Activated naive CD4-positive, alpha-beta T cell treated with anti-CD3 and anti-CD28 coated beads for 36 hours (primary cell): Measurements from ENCODE around the gene GLI2. TPM values are rescaled to one million over a fixed set of nuclear protein-coding genes. Genes with fewer than 3 reads are reported as not detected.

Experiments
- CTCF ChIA-PET: fragments of 350-600 bp; sonication (Branson Sonifier 250); formaldehyde crosslinking; loops from one replicate; lab custom pipeline; 2021; ENCODE audit warnings: antibody characterized with exemption; lab: Charles Lee
- DNase-seq: peaks from one replicate; pipeline ENCODE4 v3.0.0-alpha.2; 2020
- H3K27ac Mint-ChIP-seq: one replicate; pipeline ENCODE4 v1.8.0; 2021; ENCODE audit warnings: mild to moderate bottlenecking, mixed read lengths
- H3K27me3 Mint-ChIP-seq: one replicate; pipeline ENCODE4 v1.8.0; 2021; ENCODE audit warnings: low read depth, mixed read lengths
- H3K36me3 Mint-ChIP-seq: one replicate; pipeline ENCODE4 v1.8.0; 2021; ENCODE audit warnings: low read depth, mixed read lengths
- H3K4me1 Mint-ChIP-seq: one replicate; pipeline ENCODE4 v1.8.0; 2021; ENCODE audit warnings: low read depth, mixed read lengths
- H3K4me3 Mint-ChIP-seq: one replicate; pipeline ENCODE4 v1.8.0; 2021; ENCODE audit warnings: mild to moderate bottlenecking, moderate library complexity, mixed read lengths
- H3K9me3 Mint-ChIP-seq: one replicate; pipeline ENCODE4 v1.8.0; 2021; ENCODE audit warnings: mixed read lengths
- intact Hi-C: fragments of 100-400 bp; cut with micrococcal nuclease; formaldehyde crosslinking; loops from one replicate; pipeline ENCODE4 v1.15.1; 2023
- total RNA-seq, 2 experiments: library from RNA; stranded (reverse); gene quantifications; one replicate each; pipeline ENCODE4 v1.2.3, GENCODE V29; 2021

The GLI2 gene
- total RNA-seq, 2 experiments from 2014 or later, result not detected

DNA sequence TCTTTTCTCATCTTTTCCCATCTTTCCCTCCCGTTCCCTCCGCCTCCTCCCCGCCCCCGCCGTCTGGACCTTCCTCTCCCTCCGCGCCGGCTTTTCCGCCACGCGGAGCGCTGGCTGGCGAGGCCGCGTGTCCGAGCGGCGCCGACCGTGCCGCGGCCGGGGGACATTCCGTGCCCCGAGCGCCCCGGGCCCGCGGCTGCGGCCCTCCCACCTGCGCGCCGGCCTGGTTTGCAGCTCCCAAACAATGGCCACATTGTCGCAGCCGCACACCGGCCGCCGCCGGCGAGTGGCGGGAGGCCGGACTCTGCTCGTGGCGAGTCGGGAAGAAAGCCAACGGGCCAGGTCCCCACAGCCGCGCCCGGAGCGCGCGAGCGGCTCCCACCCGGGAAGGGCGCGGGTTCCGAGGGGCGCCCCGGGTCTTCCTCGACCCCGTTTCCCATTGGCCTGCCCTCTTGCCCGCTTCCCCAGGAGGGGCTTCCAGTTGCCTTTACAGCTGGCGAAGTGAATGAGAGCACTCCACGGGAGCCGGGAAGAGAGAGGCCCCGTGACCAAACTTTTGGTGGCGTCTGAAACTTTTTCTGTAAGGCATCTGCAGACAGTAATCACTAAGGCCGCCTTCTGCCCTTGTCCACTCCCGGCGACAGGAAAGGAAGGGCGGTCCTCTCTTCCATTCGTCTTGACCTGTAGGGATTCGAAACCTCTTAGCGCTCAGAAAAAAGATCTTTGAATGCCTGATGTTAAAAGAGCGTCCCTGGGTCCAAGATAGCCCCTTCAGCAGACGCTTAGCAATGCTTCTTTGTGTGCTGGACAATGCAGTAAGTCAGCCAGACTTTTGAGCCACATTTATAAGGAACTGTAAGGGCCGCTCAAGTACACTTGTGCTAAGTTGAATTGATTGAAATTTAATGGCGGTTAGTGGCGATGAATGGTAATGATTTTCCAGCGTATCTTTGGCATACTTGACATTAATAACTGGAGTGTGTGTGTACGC, 6.2 kb downstream of the GLI2 start:
- intact Hi-C loops, result no loop called here
- no peak overlapping the region for H3K4me3 Mint-ChIP-seq
- no peak overlapping the region for H3K27ac Mint-ChIP-seq
- H3K9me3 Mint-ChIP-seq, result no peaks in the 10 kb centered on the region
- DNase-seq, result no peak
- H3K36me3 Mint-ChIP-seq, result no peaks in the 10 kb centered on the region
- peaks cover 61% of the 10 kb centered on the region for H3K27me3 Mint-ChIP-seq
- CTCF ChIA-PET, result no interaction called here
- peaks cover 4% of the 10 kb centered on the region for H3K4me1 Mint-ChIP-seq

DNA sequence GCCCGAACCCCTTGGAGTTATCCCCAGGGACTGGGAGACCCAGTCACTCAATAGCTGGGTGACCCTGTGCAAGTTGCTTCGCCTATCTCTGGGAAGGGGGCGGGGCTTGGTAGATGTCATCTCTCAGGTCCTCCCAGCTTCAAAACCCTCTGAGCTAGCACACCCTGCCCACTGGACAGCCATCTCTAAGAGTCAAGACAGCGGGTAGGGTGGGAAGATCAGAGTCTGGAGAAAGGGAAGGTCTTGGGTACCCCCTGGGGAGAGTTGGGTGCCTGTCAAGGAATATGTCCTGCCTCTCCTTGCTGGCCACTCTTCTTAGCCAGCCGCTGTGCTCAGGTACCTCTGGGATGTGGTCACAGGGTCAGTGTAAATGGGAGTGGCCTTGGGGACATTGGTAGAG, 8.0 kb downstream of the GLI2 start:
- peaks cover 45% of the 10 kb centered on the region for H3K27me3 Mint-ChIP-seq
- H3K27ac Mint-ChIP-seq, result no peak overlapping the region
- no peak for DNase-seq
- H3K4me1 Mint-ChIP-seq, result no peaks in the 10 kb centered on the region
- no peaks in the 10 kb centered on the region for H3K9me3 Mint-ChIP-seq
- H3K4me3 Mint-ChIP-seq, result no peak overlapping the region
- H3K36me3 Mint-ChIP-seq, result no peaks in the 10 kb centered on the region
- intact Hi-C loops, result no loop called here
- CTCF ChIA-PET, result interaction anchor here (0.5 kb wide), 1 partner anchor 11 kb away, joined by 3 read pairs; no protein-coding TSS in a partner anchor

DNA sequence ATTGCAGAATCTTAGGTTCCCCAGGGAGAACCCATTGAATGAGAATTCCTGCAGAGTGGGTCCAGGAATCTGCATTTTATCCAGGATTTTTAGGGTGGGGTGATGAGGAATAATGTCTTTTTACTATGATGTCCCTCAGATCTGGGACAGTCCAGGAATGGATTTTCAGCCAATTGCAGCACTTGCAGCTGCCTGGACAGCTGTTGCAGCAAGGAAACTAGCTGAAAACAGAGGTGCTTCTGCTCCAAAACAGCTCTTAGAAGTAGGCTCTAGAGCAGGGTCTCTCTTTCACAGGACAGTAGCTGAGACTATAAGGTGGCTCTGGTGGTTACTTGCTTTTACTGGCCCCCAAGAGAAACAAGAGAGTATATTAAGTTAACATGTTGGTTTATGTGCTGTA, 9.1 kb downstream of the GLI2 start:
- Mint-ChIP-seq H3K27ac (no peak overlapping the region), H3K27me3 (peaks cover 33% of the 10 kb centered on the region), H3K9me3 (no peaks in the 10 kb centered on the region), H3K4me3 (no peak overlapping the region), H3K36me3 (no peaks in the 10 kb centered on the region), H3K4me1 (no peaks in the 10 kb centered on the region)
- intact Hi-C loops, result no loop called here
- DNase-seq, result no peak
- CTCF ChIA-PET, result no interaction called here

DNA sequence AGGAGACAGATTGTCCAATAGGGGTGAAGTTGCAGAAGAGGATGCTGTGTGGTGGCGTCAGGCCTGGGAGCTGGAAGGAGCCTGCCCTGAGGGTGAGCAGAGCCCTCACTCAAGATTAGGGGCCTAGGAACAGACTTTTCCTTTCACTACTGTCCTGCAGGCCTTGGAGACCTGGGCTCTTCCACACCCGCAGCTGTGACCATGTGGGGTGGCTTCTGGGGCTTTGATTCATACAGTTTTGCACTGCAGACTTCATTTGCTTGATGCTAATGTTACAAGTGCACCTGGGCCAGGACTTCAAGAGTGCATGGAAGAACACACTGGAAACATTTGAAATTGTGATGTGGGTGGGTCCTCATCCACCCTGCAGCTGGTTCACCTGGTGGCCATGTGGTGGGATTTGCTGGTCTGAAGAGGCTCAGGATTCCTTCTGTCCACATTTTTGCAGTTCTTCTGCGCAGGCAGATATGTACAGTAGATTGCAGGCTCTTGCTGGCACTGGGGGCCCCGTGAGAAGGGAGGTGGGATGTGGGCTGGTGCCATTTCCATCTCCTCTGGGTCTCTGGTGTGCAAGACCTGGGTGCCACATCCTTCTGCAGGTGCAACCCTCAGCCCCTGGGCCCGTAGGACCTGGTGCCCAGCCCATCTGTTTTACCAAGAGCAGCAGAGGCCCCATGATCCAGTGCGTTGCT, 9.9 kb downstream of the GLI2 start:
- Mint-ChIP-seq H3K36me3 (no peaks in the 10 kb centered on the region), H3K4me3 (no peak overlapping the region), H3K27ac (no peak overlapping the region), H3K9me3 (no peaks in the 10 kb centered on the region), H3K27me3 (peaks cover 28% of the 10 kb centered on the region), H3K4me1 (no peaks in the 10 kb centered on the region)
- DNase-seq, result no peak
- intact Hi-C loops, result no loop called here
- CTCF ChIA-PET, result no interaction called here

DNA sequence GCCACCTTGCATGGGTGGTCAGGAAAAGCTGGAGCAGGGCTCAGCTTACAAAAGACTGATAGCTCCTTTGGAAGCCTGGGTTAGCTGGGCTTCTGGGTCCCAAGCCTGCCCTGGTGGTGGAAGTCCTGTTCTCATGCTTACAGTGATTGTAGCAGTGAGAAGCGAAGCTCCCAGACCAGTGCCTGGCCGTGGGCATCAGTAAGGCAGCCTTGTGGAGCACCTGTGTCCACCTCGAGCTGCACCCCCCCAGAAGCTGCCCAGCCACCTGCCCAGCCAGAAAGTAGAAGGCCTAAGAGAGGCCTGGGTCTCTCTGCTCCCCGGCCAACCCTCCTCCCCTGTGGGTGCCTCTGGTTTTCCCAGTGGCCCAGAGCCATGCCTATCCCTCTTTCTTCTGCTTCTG, 10.5 kb downstream of the GLI2 start:
- Mint-ChIP-seq H3K27ac (no peak overlapping the region), H3K36me3 (no peaks in the 10 kb centered on the region), H3K27me3 (peaks cover 24% of the 10 kb centered on the region), H3K4me1 (no peaks in the 10 kb centered on the region), H3K4me3 (no peak overlapping the region), H3K9me3 (no peaks in the 10 kb centered on the region)
- no peak for DNase-seq
- CTCF ChIA-PET, result no interaction called here
- intact Hi-C loops, result no loop called here

DNA sequence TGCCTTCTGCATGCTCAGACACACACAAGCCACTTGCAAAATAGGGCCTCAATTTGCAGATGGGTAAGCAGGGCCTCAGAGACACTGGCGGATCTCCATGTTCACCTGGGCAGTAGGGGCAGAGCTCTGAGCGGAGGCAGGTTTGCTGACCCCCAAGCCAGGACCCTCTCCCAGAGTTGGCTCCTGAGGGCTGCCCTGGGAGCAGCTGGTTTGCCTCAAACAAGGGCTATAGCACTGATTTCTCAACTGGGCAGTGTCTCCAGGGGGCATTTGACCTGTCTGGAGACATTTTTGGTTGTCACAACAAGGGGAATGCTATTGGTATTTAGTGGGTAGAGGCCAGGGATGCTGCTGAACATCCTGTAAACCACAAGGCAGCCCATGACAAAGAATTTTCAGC, 11.6 kb downstream of the GLI2 start:
- no peaks in the 10 kb centered on the region for H3K36me3 Mint-ChIP-seq
- H3K27ac Mint-ChIP-seq, result no peak overlapping the region
- no peaks in the 10 kb centered on the region for H3K9me3 Mint-ChIP-seq
- CTCF ChIA-PET, result no interaction called here
- no peaks in the 10 kb centered on the region for H3K4me1 Mint-ChIP-seq
- intact Hi-C loops, result no loop called here
- DNase-seq, result no peak
- no peak overlapping the region for H3K4me3 Mint-ChIP-seq
- H3K27me3 Mint-ChIP-seq, result peaks cover 18% of the 10 kb centered on the region

DNA sequence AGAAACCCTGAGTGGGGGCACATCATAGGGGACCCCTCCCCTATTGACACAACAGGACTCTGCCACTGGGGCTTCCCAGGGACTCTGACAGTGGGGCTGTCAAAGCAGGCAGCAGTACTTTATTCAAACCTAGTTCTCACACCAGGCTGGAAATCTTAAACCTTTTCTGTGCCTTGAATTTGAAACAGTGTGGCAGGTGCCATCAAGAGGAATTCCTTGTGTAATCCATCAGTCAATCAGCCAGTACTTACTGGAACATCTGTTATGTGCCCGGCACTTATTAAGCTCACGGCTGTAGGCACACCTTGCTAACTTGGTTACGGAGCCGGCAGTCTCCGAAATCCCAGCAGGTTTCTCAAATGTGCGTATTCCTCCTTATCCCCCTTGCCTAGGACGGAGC, 12.0 kb downstream of the GLI2 start:
- Mint-ChIP-seq H3K27me3 (peaks cover 15% of the 10 kb centered on the region), H3K36me3 (no peaks in the 10 kb centered on the region), H3K4me3 (no peak overlapping the region), H3K4me1 (no peaks in the 10 kb centered on the region), H3K9me3 (no peaks in the 10 kb centered on the region), H3K27ac (no peak overlapping the region)
- DNase-seq, result no peak
- CTCF ChIA-PET, result no interaction called here
- intact Hi-C loops, result no loop called here

DNA sequence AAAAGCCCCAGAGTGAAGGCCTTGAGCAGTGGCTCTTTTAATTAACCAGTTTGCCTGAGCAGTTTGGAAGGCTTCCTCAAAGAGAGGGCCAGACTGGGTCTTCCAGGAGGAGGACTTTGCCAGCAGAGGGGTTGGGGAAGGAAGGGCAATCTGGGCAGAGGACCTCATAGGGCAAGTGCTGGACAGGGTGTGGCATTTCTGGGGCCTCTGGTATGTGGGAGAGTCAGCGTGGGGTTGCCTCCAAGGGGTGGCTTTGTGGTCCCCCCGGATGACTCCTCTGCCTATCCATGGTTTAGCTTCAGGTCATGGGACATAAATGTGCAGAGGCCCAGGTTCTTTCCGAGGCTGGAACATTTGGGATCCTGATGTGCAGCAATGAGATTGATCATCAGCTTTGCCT, 12.6 kb downstream of the GLI2 start:
- H3K9me3 Mint-ChIP-seq, result no peaks in the 10 kb centered on the region
- no peak overlapping the region for H3K27ac Mint-ChIP-seq
- intact Hi-C loops, result no loop called here
- no peaks in the 10 kb centered on the region for H3K36me3 Mint-ChIP-seq
- H3K4me1 Mint-ChIP-seq, result no peaks in the 10 kb centered on the region
- no peak for DNase-seq
- H3K27me3 Mint-ChIP-seq, result peaks cover 10% of the 10 kb centered on the region
- no peak overlapping the region for H3K4me3 Mint-ChIP-seq
- CTCF ChIA-PET, result no interaction called here

DNA sequence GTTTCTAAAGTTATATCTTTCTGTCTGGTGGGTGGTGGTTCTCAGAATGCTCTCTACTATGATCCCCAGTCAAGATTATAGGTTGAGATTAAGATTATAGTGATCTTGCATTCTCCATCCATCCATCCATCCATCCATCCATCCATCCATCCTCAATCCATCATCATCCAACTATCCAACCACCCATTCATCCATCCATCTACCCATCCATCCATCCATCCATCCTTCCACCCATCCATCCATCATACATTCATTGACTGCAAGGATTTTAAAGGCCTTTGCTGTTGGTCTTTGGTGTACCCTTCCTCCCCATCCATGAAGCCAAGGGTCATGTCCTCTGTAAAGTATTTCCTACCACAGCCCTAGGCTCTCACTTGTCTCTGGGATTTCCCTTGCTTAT, 13.1 kb downstream of the GLI2 start:
- intact Hi-C loops, result no loop called here
- no peak overlapping the region for H3K4me3 Mint-ChIP-seq
- CTCF ChIA-PET, result no interaction called here
- peaks cover 8% of the 10 kb centered on the region for H3K27me3 Mint-ChIP-seq
- no peak for DNase-seq
- no peaks in the 10 kb centered on the region for H3K36me3 Mint-ChIP-seq
- H3K9me3 Mint-ChIP-seq, result no peaks in the 10 kb centered on the region
- no peaks in the 10 kb centered on the region for H3K4me1 Mint-ChIP-seq
- H3K27ac Mint-ChIP-seq, result no peak overlapping the region

DNA sequence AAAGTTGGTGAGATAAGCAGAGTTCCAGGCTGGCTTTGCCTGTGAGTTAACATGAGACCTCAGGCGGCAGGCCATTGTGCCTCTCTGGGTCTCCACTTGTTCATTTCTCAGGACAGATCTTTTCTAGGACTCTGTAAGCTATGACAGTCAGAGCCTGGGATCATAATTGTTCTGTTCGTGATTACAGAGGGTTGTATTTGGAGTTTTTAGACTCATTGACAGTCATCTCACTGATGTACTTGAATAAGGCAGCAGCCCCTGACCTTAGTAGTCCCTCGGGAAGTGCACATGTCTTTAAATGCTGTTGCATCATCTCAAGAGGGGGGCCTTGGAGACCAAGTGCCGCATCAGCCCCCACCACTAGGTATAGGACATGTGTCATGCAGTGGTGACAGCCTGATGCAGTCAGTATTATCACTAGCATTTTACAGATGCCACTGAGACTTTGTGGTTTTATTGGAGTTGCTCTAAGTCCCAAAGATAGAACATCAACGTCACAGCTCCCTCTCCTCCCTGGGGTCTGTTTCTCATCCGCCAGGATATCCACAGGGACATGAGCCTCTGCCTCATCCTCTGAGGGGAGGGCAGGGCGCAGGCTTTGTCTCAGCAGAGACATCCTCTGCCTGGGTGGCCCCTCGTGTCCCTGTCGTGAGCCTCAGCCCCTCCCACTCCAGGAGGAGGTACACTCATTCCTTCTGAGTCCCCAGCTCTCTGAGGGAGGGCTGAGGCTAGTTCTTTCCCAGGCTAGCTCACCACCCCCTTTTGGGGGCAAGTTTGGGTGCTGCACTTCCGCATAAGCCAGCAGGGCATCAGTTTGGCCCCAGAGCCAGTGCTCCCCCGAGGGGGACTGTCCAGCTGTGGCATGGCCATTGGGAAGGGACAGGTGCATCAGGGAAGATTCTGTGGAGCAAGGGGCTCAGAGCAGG, 14.1 kb downstream of the GLI2 start:
- Mint-ChIP-seq H3K27me3 (no peaks in the 10 kb centered on the region), H3K4me1 (no peaks in the 10 kb centered on the region), H3K4me3 (no peak overlapping the region), H3K27ac (no peak overlapping the region), H3K36me3 (no peaks in the 10 kb centered on the region), H3K9me3 (no peaks in the 10 kb centered on the region)
- CTCF ChIA-PET, result no interaction called here
- DNase-seq, result no peak
- intact Hi-C loops, result no loop called here

DNA sequence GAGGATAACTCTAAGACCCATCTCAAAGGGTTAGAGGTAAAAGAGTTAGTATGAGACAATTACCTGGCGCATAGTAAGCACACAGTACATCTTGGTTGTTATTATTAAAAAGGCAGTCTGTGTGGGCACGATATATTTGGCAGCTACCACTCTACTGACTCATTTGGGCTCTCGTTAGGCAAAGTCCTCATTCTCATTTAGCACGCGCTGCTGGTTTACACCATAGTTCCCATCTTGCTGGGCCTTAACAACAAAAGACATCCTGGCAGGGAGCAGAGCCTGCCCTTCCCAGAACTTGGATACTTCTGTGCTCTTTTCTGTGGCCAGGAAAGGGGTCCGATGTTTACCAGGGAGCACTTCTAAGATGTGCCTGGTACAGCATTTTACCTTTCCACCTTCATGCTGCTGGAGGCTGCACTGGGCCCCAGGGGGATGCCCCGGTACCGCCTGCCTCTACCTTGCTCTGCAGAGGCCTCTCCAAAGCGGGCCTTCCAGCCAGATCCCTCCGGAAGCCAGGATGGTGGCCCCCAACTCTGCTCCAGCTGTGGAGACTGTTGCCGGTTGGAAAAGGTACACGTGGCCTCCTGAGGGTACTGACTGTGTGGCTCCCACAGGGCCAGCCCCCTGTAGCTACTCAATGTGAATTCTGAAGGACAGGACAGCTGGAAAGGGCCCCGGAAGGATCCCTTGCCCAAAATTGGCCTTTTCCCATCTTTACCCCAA, 15.0 kb downstream of the GLI2 start:
- no peak overlapping the region for H3K27ac Mint-ChIP-seq
- intact Hi-C loops, result no loop called here
- H3K4me3 Mint-ChIP-seq, result no peak overlapping the region
- no peaks in the 10 kb centered on the region for H3K36me3 Mint-ChIP-seq
- no peaks in the 10 kb centered on the region for H3K27me3 Mint-ChIP-seq
- CTCF ChIA-PET, result interaction anchor here (0.6 kb wide), 1 partner anchor 10 kb away, joined by 4 read pairs; no protein-coding TSS in a partner anchor
- H3K4me1 Mint-ChIP-seq, result no peaks in the 10 kb centered on the region
- no peaks in the 10 kb centered on the region for H3K9me3 Mint-ChIP-seq
- DNase-seq, result no peak
